Spleen (tissue), 7 donors: Measurements from ENCODE around the gene PLCB4.

Experiments used
- CTCF ChIP-seq, 11 experiments: fragments of 200-600 bp in 7 of 11; fragments of 450-650 bp in 4 of 11; sonication (generic) in 4 of 11; IDR thresholded peaks in 8 of 11; conservative IDR thresholded peaks in 3 of 11; 1 replicate in 7 of 11; 2 replicates in 4 of 11; pipeline versions ENCODE4 v1.4.0 to v1.8.0; 2016 to 2021; ENCODE audit warnings: antibody characterized with exemption in 11 of 11, inconsistent platforms in 4 of 11, mild to moderate bottlenecking in 1 of 11
- POLR2A ChIP-seq, 3 donors: fragments of 450-650 bp; IDR thresholded peaks; one replicate each; pipeline ENCODE4 v1.5.1; 2017; ENCODE audit warnings: antibody characterized with exemption in 3 of 3, mild to moderate bottlenecking in 1 of 3
- POLR2AphosphoS5 ChIP-seq, 3 donors: sonication (generic); formaldehyde crosslinking; IDR thresholded peaks; one replicate each; pipeline ENCODE4 v1.5.1; 2017; ENCODE audit warnings: antibody characterized with exemption in 3 of 3
- donor health status: DM: no; HTN: no; CAD: no; lungs with moderate emphysema.
- donor health status: DM: no; HTN: no; CAD: no.
- donor health status: DM: no; HTN: no; CAD: no.

- TF ChIP-seq CTCF (IDR thresholded peaks at IDR 0.05 in 8 of 11, conservative IDR thresholded peaks at IDR 0.05 in 3 of 11), result no peak
- no peak for TF ChIP-seq POLR2A (IDR thresholded peaks at IDR 0.05)
- no peak for TF ChIP-seq POLR2AphosphoS5 (IDR thresholded peaks at IDR 0.05)
These were observed 279.4 kb downstream of the PLCB4 start for GRCh38 chr20:9348316-9348715.
